ENCODE results near the gene COPS6. TPM values are rescaled to one million over a fixed set of nuclear protein-coding genes. Genes with fewer than 3 reads are reported as not detected.

Gene COPS6
- total and polyA plus RNA-seq, 2 donors (not counting 1 experiment from before 2014, with no cell fraction given) = 76.5 to 79.6 TPM

GRCh38 chr7:100119072-100119969, 30.6 kb downstream of the COPS6 start, which contains the start of the genes CNPY4 and TAF6:
Gene CNPY4, plus strand, starts transcription at chr7:100119634. Its CDS starts 111 bp downstream, at chr7:100119745.
Gene TAF6, minus strand, starts transcription at chr7:100119358. Its CDS starts 5,149 bp downstream, at chr7:100114209.
- TF ChIP-seq EZH2 (IDR thresholded peaks at IDR 0.05; ENCODE audit: borderline replicate concordance, insufficient read depth, low read depth, low read length, poor library complexity, severe bottlenecking) (no peak), CTCF (IDR thresholded peaks at IDR 0.05) (peak; percentile 14)
- H3K4me1 ChIP-seq (ENCODE audit: control insufficient read depth in 2 of 2, insufficient read depth in 2 of 2, low read length in 2 of 2) = peaks cover 14 to 21% of the 10 kb centered on the region in 2 donors
- peak within 1 kb of the TSS; percentile 98 for H3K4me3 Mint-ChIP-seq
- H3K4me3 ChIP-seq (ENCODE audit: control extremely low read depth in 1 of 5, extremely low read depth in 1 of 5, insufficient read depth in 1 of 5, low read depth in 2 of 5, low read length in 4 of 5) = peak within 1 kb of the TSS; percentile 67 to 94 (median 92)
- H3K36me3 ChIP-seq (replicated peaks in 1 of 2; ENCODE audit: control extremely low read depth in 1 of 2, control insufficient read depth in 1 of 2, extremely low read depth in 1 of 2, insufficient read depth in 2 of 2, low read length in 1 of 2) = no peaks in the 10 kb centered on the region
- POLR2A ChIA-PET = interaction anchor here (0.7 to 2.9 kb wide), 2 partner anchors 18 to 27 kb away, joined by 3 to 14 read pairs; partner anchors contain the start of genes AP4M1 and MCM7
- peak within 1 kb of the TSS; percentile 93 for H3K9ac ChIP-seq (ENCODE audit: low read length)
- peak within 1 kb of the TSS; percentile 93 to 97 for H3K27ac ChIP-seq (ENCODE audit: low read length in 2 of 2)
- H3K9me3 ChIP-seq (ENCODE audit: control extremely low read depth in 1 of 3, control insufficient read depth in 2 of 3, insufficient read depth in 1 of 3, low read length in 2 of 3) = no peaks in the 10 kb centered on the region
- H2AFZ ChIP-seq (ENCODE audit: insufficient read depth, low read depth, low read length, poor library complexity, severe bottlenecking) = peak within 1 kb of the TSS; percentile 96
- peak within 1 kb of the TSS; percentile 95 for H3K27ac Mint-ChIP-seq
- no peaks in the 10 kb centered on the region for H3K9me3 Mint-ChIP-seq (ENCODE audit: insufficient read depth)
- DNase-seq (peak; percentile 97), ATAC-seq (ENCODE audit: low read depth) (peak; percentile 85)
- no peaks in the 10 kb centered on the region for H3K27me3 Mint-ChIP-seq
- under 1% methylated on average over 36 of the region's 49 CpGs for WGBS (ENCODE audit: insufficient coverage)
- H3K4me2 ChIP-seq (replicated peaks; ENCODE audit: low read depth, low read length, poor library complexity, severe bottlenecking) = peak within 1 kb of the TSS; percentile 97
- no peaks in the 10 kb centered on the region for H3K27me3 ChIP-seq (replicated peaks in 1 of 4; ENCODE audit: control extremely low read depth in 1 of 4, control insufficient read depth in 3 of 4, insufficient read depth in 4 of 4, low read length in 3 of 4)
- peaks cover 30% of the 10 kb centered on the region for H3K4me1 Mint-ChIP-seq
- H3K79me2 ChIP-seq (ENCODE audit: control insufficient read depth, insufficient read depth, low read length) = peaks cover 26% of the 10 kb centered on the region
- CTCF ChIA-PET = interaction anchor here (1.0 to 2.2 kb wide), 3 partner anchors 11 to 18 kb away, joined by 3 to 8 read pairs (median 6); partner anchors contain the start of genes AP4M1 and MCM7
- intact Hi-C loops (cut with micrococcal nuclease) = loop anchor here (1.0 kb wide), 3 partner anchors 8 to 37 kb away; partner anchors contain the start of genes AP4M1 and MCM7
- no peaks in the 10 kb centered on the region for H4K20me1 ChIP-seq (ENCODE audit: control insufficient read depth, insufficient read depth, low read length, poor library complexity, severe bottlenecking)
